DOHH2 (cell line): ENCODE results near the gene ASB6.

ENCODE experiments used
- H3F3A ChIP-seq: fragments of 200-600 bp; sonication (generic), shearing (Covaris generic); 2 replicates; pipeline ENCODE4 v1.6.0; 2016; ENCODE audit warnings: antibody characterized with exemption, mild to moderate bottlenecking; ENCODE audit not compliant: control insufficient read depth, insufficient read depth
- H3K27ac ChIP-seq: fragments of 200-600 bp; sonication (generic); 2 replicates; pipeline ENCODE4 v1.5.1; 2014; ENCODE audit warnings: low read depth, mild to moderate bottlenecking, low read length, moderate library complexity
- H3K27me3 ChIP-seq: fragments of 200-600 bp; sonication (generic); 2 replicates; pipeline ENCODE4 v1.6.1; 2014; ENCODE audit warnings: mild to moderate bottlenecking, low read length, mixed read lengths; ENCODE audit not compliant: control insufficient read depth
- H3K36me3 ChIP-seq: fragments of 200-600 bp; sonication (generic); 2 replicates; pipeline ENCODE4 v1.6.1; 2014; ENCODE audit warnings: mild to moderate bottlenecking, low read length, moderate library complexity, mixed read lengths; ENCODE audit not compliant: control insufficient read depth
- H3K4me1 ChIP-seq: fragments of 200-600 bp; sonication (generic); 2 replicates; pipeline ENCODE4 v1.6.1; 2014; ENCODE audit warnings: mild to moderate bottlenecking, low read length, mixed read lengths; ENCODE audit not compliant: control insufficient read depth
- H3K4me2 ChIP-seq: fragments of 200-600 bp; sonication (generic); 2 replicates; pipeline ENCODE4 v1.6.0; 2014; ENCODE audit warnings: mild to moderate bottlenecking, low read length, moderate library complexity
- H3K4me3 ChIP-seq: fragments of 200-600 bp; sonication (generic); 2 replicates; pipeline ENCODE4 v1.5.1; 2014; ENCODE audit warnings: mild to moderate bottlenecking, low read length, mixed read lengths
- H3K79me2 ChIP-seq: fragments of 200-600 bp; sonication (generic); 2 replicates; pipeline ENCODE4 v1.6.1; 2014; ENCODE audit warnings: mild to moderate bottlenecking, low read length, mixed read lengths; ENCODE audit not compliant: control insufficient read depth
- H3K9me2 ChIP-seq: fragments of 200-600 bp; sonication (generic); replicated peaks from 2 replicates; pipeline ENCODE4 v1.6.1; 2014; ENCODE audit warnings: mild to moderate bottlenecking, low read length, mixed read lengths; ENCODE audit not compliant: control insufficient read depth
- H3K9me3 ChIP-seq: fragments of 200-600 bp; sonication (generic); 2 replicates; pipeline ENCODE4 v1.6.1; 2014; ENCODE audit warnings: antibody characterized with exemption, low read length, mixed read lengths; ENCODE audit not compliant: control insufficient read depth, insufficient read depth
- H4K20me1 ChIP-seq: fragments of 200-600 bp; sonication (generic); 2 replicates; pipeline ENCODE4 v1.6.0; 2014; ENCODE audit warnings: low read depth, mild to moderate bottlenecking, antibody characterized with exemption, low read length, moderate library complexity; ENCODE audit not compliant: control insufficient read depth, insufficient read depth
- EZH2phosphoT487 ChIP-seq: fragments of 200-600 bp; sonication (generic); IDR thresholded peaks from 2 replicates; pipeline ENCODE4 v1.6.1; 2017; ENCODE audit warnings: borderline replicate concordance, mild to moderate bottlenecking, antibody characterized with exemption, low read length, moderate library complexity, mixed read lengths
- TF ChIP-seq, protein P1 (sequence below): fragments of 200-600 bp; sonication (generic); IDR thresholded peaks from one replicate; pipeline ENCODE4 v1.5.1; 2014; ENCODE audit warnings: antibody characterized with exemption, mild to moderate bottlenecking, low read depth, low read length; ENCODE audit not compliant: poor library complexity, severe bottlenecking

Gene ASB6

GRCh38 chr9:129617167-129617566, 24.8 kb downstream of the ASB6 start:
- H3K4me2 ChIP-seq = no peak overlapping the region
- H3K9me3 ChIP-seq = no peaks in the 10 kb centered on the region
- TF ChIP-seq, protein P1, sequence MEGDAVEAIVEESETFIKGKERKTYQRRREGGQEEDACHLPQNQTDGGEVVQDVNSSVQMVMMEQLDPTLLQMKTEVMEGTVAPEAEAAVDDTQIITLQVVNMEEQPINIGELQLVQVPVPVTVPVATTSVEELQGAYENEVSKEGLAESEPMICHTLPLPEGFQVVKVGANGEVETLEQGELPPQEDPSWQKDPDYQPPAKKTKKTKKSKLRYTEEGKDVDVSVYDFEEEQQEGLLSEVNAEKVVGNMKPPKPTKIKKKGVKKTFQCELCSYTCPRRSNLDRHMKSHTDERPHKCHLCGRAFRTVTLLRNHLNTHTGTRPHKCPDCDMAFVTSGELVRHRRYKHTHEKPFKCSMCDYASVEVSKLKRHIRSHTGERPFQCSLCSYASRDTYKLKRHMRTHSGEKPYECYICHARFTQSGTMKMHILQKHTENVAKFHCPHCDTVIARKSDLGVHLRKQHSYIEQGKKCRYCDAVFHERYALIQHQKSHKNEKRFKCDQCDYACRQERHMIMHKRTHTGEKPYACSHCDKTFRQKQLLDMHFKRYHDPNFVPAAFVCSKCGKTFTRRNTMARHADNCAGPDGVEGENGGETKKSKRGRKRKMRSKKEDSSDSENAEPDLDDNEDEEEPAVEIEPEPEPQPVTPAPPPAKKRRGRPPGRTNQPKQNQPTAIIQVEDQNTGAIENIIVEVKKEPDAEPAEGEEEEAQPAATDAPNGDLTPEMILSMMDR = peak; percentile 44
- TF ChIP-seq EZH2phosphoT487 = no peak
- no peak overlapping the region for H3K4me3 ChIP-seq
- no peaks in the 10 kb centered on the region for H4K20me1 ChIP-seq
- no peaks in the 10 kb centered on the region for H3F3A ChIP-seq
- no peaks in the 10 kb centered on the region for H3K36me3 ChIP-seq
- H3K9me2 ChIP-seq = no peaks in the 10 kb centered on the region
- no peak overlapping the region for H3K27ac ChIP-seq
- no peaks in the 10 kb centered on the region for H3K79me2 ChIP-seq
- H3K4me1 ChIP-seq = no peaks in the 10 kb centered on the region
- peaks cover 33% of the 10 kb centered on the region for H3K27me3 ChIP-seq

GRCh38 chr9:129615407-129616285, 26.3 kb downstream of the ASB6 start:
- Histone ChIP-seq H4K20me1 (no peaks in the 10 kb centered on the region), H3K4me1 (peaks cover 7% of the 10 kb centered on the region), H3K27me3 (peaks cover 31% of the 10 kb centered on the region), H3K4me3 (no peak overlapping the region), H3K27ac (no peak overlapping the region), H3K4me2 (no peak overlapping the region), H3K9me2 (no peaks in the 10 kb centered on the region), H3K36me3 (no peaks in the 10 kb centered on the region), H3K79me2 (no peaks in the 10 kb centered on the region), H3K9me3 (no peaks in the 10 kb centered on the region), H3F3A (no peaks in the 10 kb centered on the region)
- TF ChIP-seq, protein P1 = no peak
- no peak for TF ChIP-seq EZH2phosphoT487

DNA sequence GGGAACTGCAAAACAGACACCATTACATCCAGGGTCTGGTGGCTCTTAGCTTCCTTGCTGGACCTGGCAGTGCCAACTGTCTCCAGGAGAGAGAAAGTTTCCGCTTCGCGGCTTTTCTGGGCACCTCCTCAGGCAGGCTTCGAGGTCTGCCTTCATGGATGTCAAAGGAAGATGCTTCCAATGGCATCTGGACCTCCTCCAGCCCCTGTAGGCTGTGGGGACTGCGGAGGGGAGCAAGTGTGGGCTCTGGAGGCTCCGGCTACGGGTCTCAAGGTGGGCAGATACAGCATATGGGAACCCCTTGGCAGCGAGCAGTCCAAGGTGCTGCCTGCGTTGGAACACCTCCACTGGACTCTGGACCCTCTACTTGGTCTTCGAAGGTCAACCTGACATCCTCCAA, 27.0 kb downstream of the ASB6 start:
- H4K20me1 ChIP-seq = no peaks in the 10 kb centered on the region
- no peak overlapping the region for H3K4me3 ChIP-seq
- no peaks in the 10 kb centered on the region for H3K9me3 ChIP-seq
- H3K79me2 ChIP-seq = no peaks in the 10 kb centered on the region
- no peaks in the 10 kb centered on the region for H3F3A ChIP-seq
- no peak for TF ChIP-seq EZH2phosphoT487
- TF ChIP-seq, protein P1 = no peak
- H3K27ac ChIP-seq = no peak overlapping the region
- H3K4me2 ChIP-seq = no peak overlapping the region
- peaks cover 26% of the 10 kb centered on the region for H3K27me3 ChIP-seq
- H3K4me1 ChIP-seq = peaks cover 8% of the 10 kb centered on the region
- no peaks in the 10 kb centered on the region for H3K36me3 ChIP-seq
- no peaks in the 10 kb centered on the region for H3K9me2 ChIP-seq
